Measurements from ENCODE around the gene S100A3.

- TF ChIP-seq CTCF (IDR thresholded peaks at IDR 0.05) (no peak), POLR2AphosphoS5 (IDR thresholded peaks at IDR 0.05) (no peak)
Measured at GRCh38 chr1:153597206-153597605, 48.1 kb upstream of the S100A3 start.

Data from breast epithelium (tissue), 3 donors.